ENCODE data around the gene CCM2L.
"Not testable (repeated sequence)": the region's sequence is repeated elsewhere in the genome, so short reads cannot be mapped to it uniquely, and the experiment has no call there.

The CCM2L gene

DNA sequence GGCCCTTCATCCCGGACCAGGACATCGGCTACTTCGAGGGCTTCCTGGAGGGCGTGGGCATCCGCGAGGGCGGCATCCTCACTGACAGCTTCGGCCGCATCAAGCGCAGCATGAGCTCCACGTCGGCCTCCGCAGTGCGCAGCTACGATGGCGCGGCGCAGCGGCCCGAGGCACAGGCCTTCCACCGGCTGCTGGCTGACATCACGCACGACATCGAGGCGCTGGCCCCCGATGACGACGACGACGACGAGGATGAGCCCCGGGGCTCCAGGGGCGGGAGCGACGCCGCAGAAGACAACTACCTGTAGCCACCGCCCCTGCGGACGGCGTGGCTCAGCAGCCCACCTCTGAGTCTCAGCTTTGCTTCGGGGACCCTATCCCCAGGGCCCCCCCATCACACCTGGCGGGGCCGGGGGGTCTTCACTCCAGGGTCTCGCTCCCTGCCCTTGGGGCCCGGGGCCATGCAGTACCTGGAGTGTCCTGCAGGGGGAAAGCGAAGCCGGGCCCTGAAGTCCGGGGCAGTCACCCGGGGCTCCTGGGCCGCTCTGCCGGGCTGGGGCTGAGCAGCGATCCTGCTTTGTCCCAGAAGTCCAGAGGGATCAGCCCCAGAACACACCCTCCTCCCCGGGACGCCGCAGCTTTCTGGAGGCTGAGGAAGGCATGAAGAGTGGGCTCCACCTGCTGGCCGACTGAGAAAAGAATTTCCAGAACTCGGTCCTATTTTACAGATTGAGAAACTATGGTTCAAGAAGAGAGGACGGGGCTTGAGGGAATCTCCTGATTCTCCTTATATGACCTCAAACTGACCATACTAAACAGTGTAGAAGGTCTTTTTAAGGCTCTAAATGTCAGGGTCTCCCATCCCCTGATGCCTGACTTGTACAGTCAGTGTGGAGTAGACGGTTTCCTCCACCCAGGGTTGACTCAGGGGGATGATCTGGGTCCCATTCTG, 21.0 kb downstream of the CCM2L start:
- Mint-ChIP-seq H3K27me3 (peaks cover 10% of the 10 kb centered on the region), H3K9me3 (ENCODE audit: low read depth) (no peaks in the 10 kb centered on the region), H3K27ac (no peak overlapping the region), H3K36me3 (no peaks in the 10 kb centered on the region), H3K4me3 (no peak overlapping the region), H3K4me1 (ENCODE audit: low read depth) (no peaks in the 10 kb centered on the region)

DNA sequence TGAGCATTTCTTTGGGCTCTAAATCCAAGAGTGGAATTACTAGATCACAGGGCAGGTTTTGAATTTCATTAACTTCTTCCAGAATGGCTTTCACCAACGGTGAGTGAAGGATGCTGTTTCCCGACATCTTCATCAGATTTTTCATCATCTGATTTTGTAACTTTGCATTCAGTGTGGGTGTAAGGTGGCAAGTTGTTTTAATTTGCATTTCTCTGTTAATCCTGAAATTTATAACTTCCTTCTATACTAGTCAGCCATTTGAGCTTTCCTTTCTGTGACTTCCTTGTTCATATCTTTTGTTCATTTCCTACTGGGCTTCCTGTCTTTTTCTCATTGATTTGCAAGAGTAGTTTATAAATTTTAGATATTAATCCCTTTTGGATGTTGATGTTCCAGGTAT, 23.1 kb downstream of the CCM2L start:
- Mint-ChIP-seq H3K36me3 (no peaks in the 10 kb centered on the region), H3K27ac (no peak overlapping the region), H3K9me3 (ENCODE audit: low read depth) (no peaks in the 10 kb centered on the region), H3K27me3 (peaks cover 13% of the 10 kb centered on the region), H3K4me1 (ENCODE audit: low read depth) (no peaks in the 10 kb centered on the region), H3K4me3 (no peak overlapping the region)

DNA sequence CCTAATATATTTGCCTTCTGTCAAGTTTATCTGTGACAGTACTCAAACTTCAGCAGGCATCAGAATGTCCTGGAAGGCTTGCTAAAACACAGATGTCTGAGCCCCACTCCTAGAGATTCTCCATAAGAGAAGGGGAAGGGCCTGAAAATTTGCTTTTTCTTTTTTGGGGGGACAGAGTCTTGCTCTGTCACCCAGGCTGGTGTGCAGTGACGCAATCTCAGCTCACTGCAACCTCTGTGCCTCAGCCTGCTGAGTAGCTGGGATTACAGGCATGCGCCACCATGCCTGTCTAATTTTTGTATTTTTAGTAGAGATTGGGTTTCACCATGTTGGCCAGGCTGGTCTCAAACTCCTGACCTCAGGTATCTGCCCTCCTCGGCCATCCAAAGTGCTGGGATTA, 23.5 kb downstream of the CCM2L start:
- not testable (repeated sequence) for H3K9me3 Mint-ChIP-seq (ENCODE audit: low read depth); H3K36me3 Mint-ChIP-seq; H3K27me3 Mint-ChIP-seq; H3K4me3 Mint-ChIP-seq; H3K4me1 Mint-ChIP-seq (ENCODE audit: low read depth); H3K27ac Mint-ChIP-seq

DNA sequence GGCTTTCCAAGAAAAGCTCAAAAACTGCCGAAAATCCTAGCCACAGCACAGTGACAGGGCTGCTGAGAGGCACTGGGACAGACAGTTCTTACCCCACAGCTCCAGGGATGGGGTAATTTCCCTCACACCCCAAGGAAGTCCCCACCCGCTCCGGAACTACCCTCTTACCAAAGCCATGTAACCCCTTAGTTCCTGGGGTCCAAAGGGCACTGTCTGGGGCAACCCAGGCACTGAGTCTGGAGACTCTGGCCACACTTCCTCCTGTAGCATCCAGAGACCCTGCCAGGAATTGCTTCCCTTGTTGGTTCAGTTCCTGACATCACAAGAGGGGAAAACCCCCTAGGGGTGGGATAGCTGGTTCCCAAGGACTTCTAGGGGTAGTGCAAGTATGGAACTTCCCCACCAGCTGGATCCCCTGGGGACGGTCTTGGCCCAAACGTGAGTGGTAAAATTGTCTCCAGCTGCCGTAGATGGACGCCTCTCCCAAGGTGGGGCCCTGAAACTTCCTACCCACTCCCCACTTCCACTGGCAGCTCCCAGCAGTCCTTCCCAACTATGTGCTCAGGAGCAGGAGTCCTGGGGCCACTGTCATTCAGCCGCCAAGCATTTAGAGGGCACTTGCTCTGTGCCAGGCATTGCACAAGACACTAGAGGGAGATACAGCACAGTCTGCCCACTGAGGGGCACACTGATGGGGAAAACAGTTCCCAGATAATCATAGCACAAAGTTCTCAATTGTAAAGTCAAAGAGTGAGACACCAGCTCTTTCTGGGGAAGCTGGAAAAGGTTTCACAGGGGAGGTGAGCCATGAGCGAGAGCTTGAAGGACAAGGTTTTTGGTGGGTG, 24.6 kb downstream of the CCM2L start:
- no peak overlapping the region for H3K4me3 Mint-ChIP-seq
- H3K36me3 Mint-ChIP-seq: no peaks in the 10 kb centered on the region
- peaks cover 10% of the 10 kb centered on the region for H3K27me3 Mint-ChIP-seq
- no peak overlapping the region for H3K27ac Mint-ChIP-seq
- H3K9me3 Mint-ChIP-seq (ENCODE audit: low read depth): no peaks in the 10 kb centered on the region
- H3K4me1 Mint-ChIP-seq (ENCODE audit: low read depth): no peaks in the 10 kb centered on the region

DNA sequence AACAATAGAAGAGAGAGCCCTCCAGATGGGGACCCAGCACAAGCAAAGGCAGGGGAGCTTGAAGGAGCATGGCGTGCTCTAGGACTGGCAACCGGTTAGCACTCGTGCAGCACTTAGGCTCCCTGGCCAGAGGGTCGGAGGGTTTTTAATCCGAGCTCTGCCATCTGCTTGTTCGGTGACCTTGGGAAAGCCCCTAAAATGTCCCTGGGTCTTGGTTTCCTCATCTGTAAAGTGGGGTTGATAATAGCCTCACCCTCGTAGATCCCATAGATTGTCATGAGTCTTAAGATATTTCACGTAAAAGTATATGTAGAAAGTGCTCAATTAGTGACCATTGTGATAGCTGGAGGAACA, 25.2 kb downstream of the CCM2L start:
- Mint-ChIP-seq H3K4me1 (ENCODE audit: low read depth) (no peaks in the 10 kb centered on the region), H3K4me3 (no peak overlapping the region), H3K9me3 (ENCODE audit: low read depth) (no peaks in the 10 kb centered on the region), H3K27ac (no peak overlapping the region), H3K36me3 (no peaks in the 10 kb centered on the region), H3K27me3 (peaks cover 10% of the 10 kb centered on the region)

DNA sequence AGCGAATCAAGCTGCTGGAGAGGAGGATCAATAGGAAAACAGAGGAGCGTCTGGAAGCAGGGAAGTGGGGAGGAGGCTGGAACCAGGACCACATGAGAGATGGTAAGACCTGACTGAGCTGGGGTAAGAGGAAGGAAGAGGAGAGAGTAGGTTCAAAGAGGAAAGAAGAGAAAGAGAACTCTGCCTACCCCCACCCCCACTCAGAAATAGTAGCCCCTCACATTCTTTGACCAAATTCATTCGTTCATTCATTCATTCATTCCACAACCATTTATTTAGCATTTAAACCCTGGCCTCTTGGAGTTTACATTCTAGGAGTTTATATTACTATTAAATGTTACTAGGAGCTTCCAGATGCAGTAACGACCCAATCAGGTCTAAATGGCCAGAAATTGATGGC, 26.0 kb downstream of the CCM2L start:
- Mint-ChIP-seq H3K9me3 (ENCODE audit: low read depth) (no peaks in the 10 kb centered on the region), H3K4me1 (ENCODE audit: low read depth) (no peaks in the 10 kb centered on the region), H3K4me3 (no peak overlapping the region), H3K36me3 (no peaks in the 10 kb centered on the region), H3K27ac (no peak overlapping the region), H3K27me3 (peaks cover 14% of the 10 kb centered on the region)

DNA sequence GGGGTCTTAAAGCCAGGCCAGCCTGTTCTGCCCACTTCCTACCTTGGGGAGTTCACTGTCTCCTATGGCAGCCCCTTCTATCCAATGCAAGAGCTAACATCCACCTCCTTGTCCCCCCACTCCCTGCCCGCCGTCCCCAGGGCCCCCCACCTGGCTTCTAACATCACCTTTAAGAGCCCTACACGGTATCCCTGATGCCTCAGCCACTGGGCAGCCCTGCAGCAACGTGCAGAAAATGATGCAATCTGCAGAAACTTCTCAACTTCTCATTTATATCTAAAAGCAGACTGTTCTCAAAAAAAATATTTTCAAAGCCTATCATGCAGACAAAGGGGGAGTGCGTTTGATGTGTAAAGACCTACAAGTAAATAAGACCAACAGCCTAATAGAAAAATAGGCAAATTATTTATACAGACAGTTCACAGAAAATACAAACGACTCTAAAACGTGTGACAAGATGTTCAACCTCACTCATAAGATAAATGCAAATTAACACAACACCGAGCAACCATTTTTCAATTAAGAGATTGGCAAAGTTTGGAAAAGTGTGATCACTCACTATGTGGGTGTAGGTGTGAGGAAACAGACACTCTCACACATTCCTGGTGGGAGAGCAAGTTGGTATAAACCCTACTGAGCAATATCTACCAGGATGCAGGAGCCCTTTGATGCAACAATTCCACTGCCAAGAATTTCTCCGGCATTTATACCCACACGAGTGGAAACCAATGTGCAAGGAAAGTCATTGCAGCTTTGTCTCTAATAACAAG, 26.7 kb downstream of the CCM2L start:
- H3K4me3 Mint-ChIP-seq: no peak overlapping the region
- H3K27me3 Mint-ChIP-seq: peaks cover 15% of the 10 kb centered on the region
- H3K27ac Mint-ChIP-seq: no peak overlapping the region
- H3K9me3 Mint-ChIP-seq (ENCODE audit: low read depth): no peaks in the 10 kb centered on the region
- no peaks in the 10 kb centered on the region for H3K36me3 Mint-ChIP-seq
- H3K4me1 Mint-ChIP-seq (ENCODE audit: low read depth): no peaks in the 10 kb centered on the region

DNA sequence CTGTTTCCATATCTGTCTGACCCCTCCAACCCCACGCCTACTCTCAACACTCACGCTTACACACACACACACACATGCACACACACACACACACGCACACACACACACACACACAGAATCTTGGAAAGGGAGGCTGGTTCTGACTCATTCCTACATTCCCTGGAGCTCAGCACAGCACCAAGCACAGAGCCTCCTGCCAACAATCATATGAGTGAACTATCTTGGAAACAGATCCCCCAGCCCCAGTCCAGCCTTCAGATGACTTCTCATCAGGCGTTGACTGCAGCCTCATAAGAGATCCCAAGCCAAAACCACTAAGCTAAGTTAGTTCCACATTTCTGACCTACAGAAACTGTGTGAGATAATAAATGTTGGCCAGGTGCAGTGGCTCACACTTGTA, 27.7 kb downstream of the CCM2L start:
- Mint-ChIP-seq H3K9me3 (ENCODE audit: low read depth) (no peaks in the 10 kb centered on the region), H3K4me3 (no peak overlapping the region), H3K4me1 (ENCODE audit: low read depth) (no peaks in the 10 kb centered on the region), H3K36me3 (no peaks in the 10 kb centered on the region), H3K27ac (no peak overlapping the region), H3K27me3 (peaks cover 11% of the 10 kb centered on the region)

DNA sequence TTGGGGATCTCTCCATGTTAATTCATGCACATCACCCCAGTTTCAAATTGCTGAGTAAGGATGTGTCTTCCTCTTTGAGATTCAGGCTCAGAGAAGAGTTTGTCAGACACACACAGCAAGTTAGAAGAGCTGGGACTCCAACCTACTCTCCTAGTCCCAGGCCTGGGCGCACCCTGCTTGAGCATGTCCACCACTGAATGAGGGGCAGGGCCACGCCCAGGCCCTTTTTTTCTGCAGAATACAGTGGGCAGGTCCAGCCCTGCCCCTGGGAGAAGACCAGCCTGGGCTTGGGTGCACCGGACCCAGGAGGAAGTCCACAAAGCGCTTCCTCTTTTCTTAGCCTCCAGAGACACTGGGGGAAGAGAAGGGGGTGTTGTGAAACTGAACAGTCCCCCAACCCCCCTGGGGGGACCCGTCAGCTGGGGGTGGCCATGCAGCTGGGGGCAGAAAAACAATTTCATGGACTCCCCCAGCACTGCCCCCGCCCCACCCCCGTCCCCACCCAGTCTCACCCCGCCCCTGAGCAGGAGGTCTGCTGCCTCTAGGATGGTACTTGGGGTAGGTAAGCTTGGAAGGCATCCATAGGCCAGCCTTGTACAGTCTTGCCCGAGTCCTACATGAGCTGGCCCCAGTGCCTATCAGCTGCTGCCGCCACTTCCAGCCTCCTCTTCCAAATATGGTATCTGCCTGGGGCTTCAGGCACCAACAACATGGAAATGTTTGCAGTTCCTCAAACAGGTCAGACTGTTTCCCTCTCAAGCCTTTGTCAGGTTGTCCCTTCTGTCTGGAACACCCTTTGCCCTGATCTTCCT, 30.1 kb downstream of the CCM2L start:
- H3K36me3 Mint-ChIP-seq: no peaks in the 10 kb centered on the region
- H3K4me1 Mint-ChIP-seq (ENCODE audit: low read depth): no peaks in the 10 kb centered on the region
- no peak overlapping the region for H3K27ac Mint-ChIP-seq
- H3K4me3 Mint-ChIP-seq: no peak overlapping the region
- H3K27me3 Mint-ChIP-seq: peaks cover 16% of the 10 kb centered on the region
- no peaks in the 10 kb centered on the region for H3K9me3 Mint-ChIP-seq (ENCODE audit: low read depth)

DNA sequence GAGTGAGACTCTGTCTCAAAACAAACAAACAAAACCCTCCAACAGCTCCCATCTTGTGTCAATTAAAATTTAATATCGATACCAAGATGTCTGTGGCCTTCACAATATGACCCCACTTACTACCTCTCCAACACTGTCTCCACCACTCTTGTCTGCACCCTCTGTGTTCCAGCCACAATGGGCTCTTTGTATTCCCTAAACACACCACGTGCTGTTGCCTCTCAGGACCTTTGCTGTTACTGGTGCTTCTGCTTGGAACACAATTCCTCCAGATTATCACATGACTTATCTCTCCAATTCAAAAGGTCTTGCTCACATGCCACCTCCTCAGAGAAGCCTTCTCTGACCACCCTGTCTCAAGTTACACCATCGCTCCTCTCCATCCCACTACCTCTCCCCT, 35.8 kb downstream of the CCM2L start:
- Mint-ChIP-seq H3K4me3 (no peak overlapping the region), H3K27me3 (peaks cover 37% of the 10 kb centered on the region), H3K4me1 (ENCODE audit: low read depth) (peaks cover 4% of the 10 kb centered on the region), H3K9me3 (ENCODE audit: low read depth) (no peaks in the 10 kb centered on the region), H3K27ac (no peak overlapping the region), H3K36me3 (no peaks in the 10 kb centered on the region)

DNA sequence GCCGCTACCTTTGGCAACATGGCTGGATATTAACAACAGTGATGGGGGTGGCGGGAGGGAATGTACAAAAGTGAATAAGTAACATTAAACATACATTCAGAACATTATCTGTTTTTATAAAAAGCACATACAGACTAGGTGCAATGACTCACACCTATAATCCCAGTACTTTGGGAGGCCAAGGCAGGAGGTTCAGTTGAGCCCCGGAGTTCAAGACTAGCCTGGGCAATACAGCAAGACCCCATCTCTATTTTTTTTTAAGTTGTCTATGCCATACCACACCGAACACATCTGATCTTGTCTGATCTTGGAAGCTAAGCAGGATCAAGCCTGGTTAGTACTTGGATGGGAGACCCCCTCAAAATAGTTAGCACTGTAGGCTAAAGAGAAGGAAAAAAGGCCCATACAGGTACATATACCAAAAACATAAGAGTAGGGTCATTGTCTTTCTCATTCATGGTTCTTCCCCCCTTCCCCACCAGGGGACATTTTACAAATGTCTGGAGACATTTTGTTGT, 40.1 kb downstream of the CCM2L start:
- no peak overlapping the region for H3K4me3 Mint-ChIP-seq
- H3K27ac Mint-ChIP-seq: no peak overlapping the region
- H3K4me1 Mint-ChIP-seq (ENCODE audit: low read depth): peaks cover 17% of the 10 kb centered on the region
- H3K27me3 Mint-ChIP-seq: peaks cover 44% of the 10 kb centered on the region
- no peaks in the 10 kb centered on the region for H3K9me3 Mint-ChIP-seq (ENCODE audit: low read depth)
- no peaks in the 10 kb centered on the region for H3K36me3 Mint-ChIP-seq

DNA sequence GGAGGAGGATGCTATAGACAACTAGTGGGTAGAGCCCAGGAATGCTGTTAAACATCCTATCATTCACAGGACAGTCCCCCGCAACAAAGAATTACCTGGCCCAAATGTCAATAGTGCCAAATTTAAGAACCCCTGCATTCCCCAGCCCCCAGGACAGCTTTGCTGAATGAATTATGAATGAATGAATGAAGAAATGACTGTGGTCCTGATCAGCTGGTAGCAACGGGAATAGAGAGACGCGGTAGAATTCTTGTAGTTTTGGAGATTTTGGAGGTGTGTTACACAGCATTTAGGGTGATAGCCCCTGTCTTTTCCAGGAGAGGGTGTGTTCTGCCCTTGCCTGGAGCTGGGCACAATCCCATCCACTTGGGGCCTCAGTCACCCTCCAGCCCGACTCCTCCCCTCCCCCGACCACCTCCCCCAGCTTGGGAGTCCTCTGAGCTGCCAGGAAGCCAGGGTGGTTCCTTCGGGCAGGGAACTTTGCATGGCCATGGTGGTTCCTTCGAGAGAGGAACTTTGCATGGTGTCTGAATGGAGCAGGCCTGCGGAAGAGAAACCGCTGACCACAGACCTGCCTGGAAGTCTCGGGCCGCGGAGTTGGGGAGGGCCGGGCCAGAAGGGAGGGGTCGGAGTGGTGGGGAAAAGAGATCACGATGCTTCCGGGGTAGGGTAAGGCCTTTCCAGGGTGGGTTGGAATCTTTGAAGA, 40.8 kb downstream of the CCM2L start:
- Mint-ChIP-seq H3K27me3 (peaks cover 44% of the 10 kb centered on the region), H3K27ac (no peak overlapping the region), H3K4me3 (peak overlapping the region; percentile 83), H3K9me3 (ENCODE audit: low read depth) (no peaks in the 10 kb centered on the region), H3K4me1 (ENCODE audit: low read depth) (peaks cover 17% of the 10 kb centered on the region), H3K36me3 (no peaks in the 10 kb centered on the region)

DNA sequence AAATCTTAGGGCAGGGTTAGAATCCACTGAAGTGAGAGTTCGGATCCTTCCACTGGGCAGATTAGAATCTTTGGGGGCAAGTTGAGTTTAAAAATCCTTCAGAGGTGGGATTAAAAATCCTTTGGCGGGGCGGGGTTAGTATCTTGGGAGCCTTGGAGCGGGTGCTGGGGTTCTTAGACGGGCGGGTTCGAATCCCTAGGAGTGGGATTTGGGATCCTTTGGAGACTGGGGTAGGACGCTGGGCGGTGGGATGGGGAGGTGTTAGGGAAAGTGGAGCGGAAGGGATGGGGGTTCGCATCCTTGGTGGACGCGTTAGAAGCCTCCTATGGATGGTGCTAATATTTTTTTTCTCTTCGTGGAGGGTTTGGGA, 41.5 kb downstream of the CCM2L start:
- peaks cover 40% of the 10 kb centered on the region for H3K27me3 Mint-ChIP-seq
- H3K36me3 Mint-ChIP-seq: no peaks in the 10 kb centered on the region
- no peaks in the 10 kb centered on the region for H3K9me3 Mint-ChIP-seq (ENCODE audit: low read depth)
- peaks cover 17% of the 10 kb centered on the region for H3K4me1 Mint-ChIP-seq (ENCODE audit: low read depth)
- no peak overlapping the region for H3K27ac Mint-ChIP-seq
- H3K4me3 Mint-ChIP-seq: peak overlapping the region; percentile 83
